Measurements from ENCODE around the gene ZNF718. TPM values are rescaled to one million over a fixed set of nuclear protein-coding genes. Genes with fewer than 3 reads are reported as not detected.

ZNF718 gene
- total and polyA plus RNA-seq, 10 of the 15 experiments (the other 5 are each of a cell fraction or from before 2014, with no cell fraction given), result 1.1 to 7.0 (median 3.9) TPM

DNA sequence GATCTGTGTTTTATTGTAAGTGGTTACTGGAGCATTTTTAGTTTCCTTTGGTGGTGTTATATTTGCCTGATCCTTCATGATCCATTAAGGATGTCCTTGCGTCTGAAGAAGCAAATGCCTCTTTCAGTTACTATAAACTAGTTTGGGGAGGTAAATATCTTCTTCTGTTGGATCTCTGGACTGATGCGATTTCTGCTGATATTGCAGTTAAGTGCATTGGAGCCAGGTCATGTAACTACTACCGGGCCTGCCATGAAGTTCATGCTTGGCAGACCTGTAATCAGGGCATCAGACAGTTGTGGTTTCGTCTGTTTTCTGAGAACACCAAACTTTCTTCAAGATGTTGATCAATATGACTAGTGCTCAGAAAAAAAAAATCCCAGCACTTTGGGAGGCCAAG is 22.9 kb downstream of the ZNF718 start (continued):
- no peak for TF ChIP-seq HDAC2 (IDR thresholded peaks at IDR 0.05)
- TF ChIP-seq SMC3 (IDR thresholded peaks at IDR 0.05; ENCODE audit: borderline replicate concordance, low read length), result no peak
- TF ChIP-seq ASH2L (IDR thresholded peaks at IDR 0.05; ENCODE audit: borderline replicate concordance, low read depth), result no peak
- TF ChIP-seq IRF4 (IDR thresholded peaks at IDR 0.05; ENCODE audit: low read depth, low read length), result no peak
- no peak for TF ChIP-seq POLR2A (IDR thresholded peaks at IDR 0.05; ENCODE audit: low read depth, low read length)
- TF ChIP-seq MYB (IDR thresholded peaks at IDR 0.05; ENCODE audit: borderline replicate concordance, low read depth, low read length), result no peak
- TF ChIP-seq, protein P1, sequence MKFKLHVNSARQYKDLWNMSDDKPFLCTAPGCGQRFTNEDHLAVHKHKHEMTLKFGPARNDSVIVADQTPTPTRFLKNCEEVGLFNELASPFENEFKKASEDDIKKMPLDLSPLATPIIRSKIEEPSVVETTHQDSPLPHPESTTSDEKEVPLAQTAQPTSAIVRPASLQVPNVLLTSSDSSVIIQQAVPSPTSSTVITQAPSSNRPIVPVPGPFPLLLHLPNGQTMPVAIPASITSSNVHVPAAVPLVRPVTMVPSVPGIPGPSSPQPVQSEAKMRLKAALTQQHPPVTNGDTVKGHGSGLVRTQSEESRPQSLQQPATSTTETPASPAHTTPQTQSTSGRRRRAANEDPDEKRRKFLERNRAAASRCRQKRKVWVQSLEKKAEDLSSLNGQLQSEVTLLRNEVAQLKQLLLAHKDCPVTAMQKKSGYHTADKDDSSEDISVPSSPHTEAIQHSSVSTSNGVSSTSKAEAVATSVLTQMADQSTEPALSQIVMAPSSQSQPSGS (IDR thresholded peaks at IDR 0.05; ENCODE audit: low read length), result no peak

DNA sequence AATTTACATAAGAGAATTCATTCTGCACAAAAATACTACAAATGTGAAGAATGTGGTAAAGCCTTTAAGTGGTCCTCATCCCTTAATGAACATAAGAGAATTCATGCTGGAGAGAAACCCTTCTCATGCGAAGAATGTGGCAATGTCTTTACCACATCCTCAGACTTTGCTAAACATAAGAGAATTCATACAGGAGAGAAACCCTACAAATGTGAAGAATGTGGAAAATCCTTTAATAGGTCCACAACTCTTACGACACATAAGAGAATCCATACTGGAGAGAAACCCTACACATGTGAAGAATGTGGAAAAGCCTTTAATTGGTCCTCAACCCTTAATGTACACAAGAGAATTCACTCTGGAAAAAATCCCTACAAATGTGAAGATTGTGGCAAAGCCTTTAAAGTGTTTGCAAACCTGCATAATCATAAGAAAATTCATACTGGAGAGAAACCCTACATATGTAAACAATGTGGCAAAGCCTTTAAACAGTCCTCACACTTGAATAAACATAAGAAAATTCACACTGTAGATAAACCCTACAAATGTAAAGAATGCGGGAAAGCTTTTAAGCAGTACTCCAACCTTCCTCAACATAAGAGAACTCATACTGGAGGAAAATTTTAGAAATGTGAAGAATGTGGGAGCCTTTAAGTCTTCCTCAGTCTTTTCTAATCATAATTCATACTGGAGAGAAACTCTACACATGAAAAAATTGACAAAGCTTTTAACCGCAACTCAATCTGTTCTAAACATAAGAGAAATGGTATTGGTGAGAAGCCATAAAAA is 37.4 kb downstream of the ZNF718 start:
- Histone ChIP-seq H3K4me2 (ENCODE audit: control insufficient read depth, insufficient read depth) (no peak overlapping the region), H3K4me3 (no peak overlapping the region), H3K4me1 (ENCODE audit: control insufficient read depth, insufficient read depth, low read length) (no peaks in the 10 kb centered on the region), H3K9me3 (replicated peaks; ENCODE audit: control insufficient read depth, insufficient read depth, low read length) (peaks cover 30% of the 10 kb centered on the region), H4K20me1 (ENCODE audit: control insufficient read depth, insufficient read depth) (no peaks in the 10 kb centered on the region), H3K36me3 (ENCODE audit: control insufficient read depth in 2 of 2, insufficient read depth in 2 of 2, low read length in 1 of 2) (no peaks in the 10 kb centered on the region), H2AFZ (ENCODE audit: control insufficient read depth, low read depth, low read length) (no peak overlapping the region), H3K27me3 (replicated peaks in 1 of 2; ENCODE audit: control insufficient read depth in 2 of 2, insufficient read depth in 2 of 2, low read length in 1 of 2) (no peaks in the 10 kb centered on the region), H3K27ac (ENCODE audit: control insufficient read depth, insufficient read depth) (no peak overlapping the region), H3K9ac (ENCODE audit: control insufficient read depth, insufficient read depth, low read length) (no peak overlapping the region), H3K79me2 (ENCODE audit: control insufficient read depth, insufficient read depth, low read length) (no peaks in the 10 kb centered on the region)
- in situ Hi-C loops (cut with MboI) (no loop called here), intact Hi-C loops (cut with micrococcal nuclease; ENCODE audit: unreplicated experiment) (no loop called here)
- CTCF ChIA-PET, result no interaction called here
- RAD21 ChIA-PET (ENCODE audit: unreplicated experiment), result no interaction called here
- no peak for DNase-seq (ENCODE audit: low read depth, low spot score)
- ATAC-seq, result no peak
- FAIRE-seq, result no peak
- WGBS (ENCODE audit: insufficient coverage, insufficient replicate concordance, low lambda C conversion rate, missing lambda C conversion rate), result 98% methylated on average over 4 of the region's 4 CpGs
- SMC1A ChIA-PET (ENCODE audit: uncharacterized antibody, unreplicated experiment), result no interaction called here
- no TSS peak for BruUV-seq (replicated peaks)
- POLR2A ChIA-PET, result no interaction called here
- TF ChIP-seq, protein P2, sequence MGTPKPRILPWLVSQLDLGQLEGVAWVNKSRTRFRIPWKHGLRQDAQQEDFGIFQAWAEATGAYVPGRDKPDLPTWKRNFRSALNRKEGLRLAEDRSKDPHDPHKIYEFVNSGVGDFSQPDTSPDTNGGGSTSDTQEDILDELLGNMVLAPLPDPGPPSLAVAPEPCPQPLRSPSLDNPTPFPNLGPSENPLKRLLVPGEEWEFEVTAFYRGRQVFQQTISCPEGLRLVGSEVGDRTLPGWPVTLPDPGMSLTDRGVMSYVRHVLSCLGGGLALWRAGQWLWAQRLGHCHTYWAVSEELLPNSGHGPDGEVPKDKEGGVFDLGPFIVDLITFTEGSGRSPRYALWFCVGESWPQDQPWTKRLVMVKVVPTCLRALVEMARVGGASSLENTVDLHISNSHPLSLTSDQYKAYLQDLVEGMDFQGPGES (IDR thresholded peaks at IDR 0.05), result no peak
- TF ChIP-seq DPF2 (IDR thresholded peaks at IDR 0.05) (no peak), POU2F2 (IDR thresholded peaks at IDR 0.05; ENCODE audit: borderline replicate concordance, low read depth, low read length) (no peak), SREBF1 (IDR thresholded peaks at IDR 0.05; ENCODE audit: low read length) (no peak), NFYA (IDR thresholded peaks at IDR 0.05; ENCODE audit: borderline replicate concordance, low read depth, low read length) (no peak), ZNF274 (IDR thresholded peaks at IDR 0.05; ENCODE audit: insufficient read depth, insufficient read length) (peak; percentile 88), EED (IDR thresholded peaks at IDR 0.05; ENCODE audit: low read depth) (no peak)
- TF ChIP-seq, protein P3, sequence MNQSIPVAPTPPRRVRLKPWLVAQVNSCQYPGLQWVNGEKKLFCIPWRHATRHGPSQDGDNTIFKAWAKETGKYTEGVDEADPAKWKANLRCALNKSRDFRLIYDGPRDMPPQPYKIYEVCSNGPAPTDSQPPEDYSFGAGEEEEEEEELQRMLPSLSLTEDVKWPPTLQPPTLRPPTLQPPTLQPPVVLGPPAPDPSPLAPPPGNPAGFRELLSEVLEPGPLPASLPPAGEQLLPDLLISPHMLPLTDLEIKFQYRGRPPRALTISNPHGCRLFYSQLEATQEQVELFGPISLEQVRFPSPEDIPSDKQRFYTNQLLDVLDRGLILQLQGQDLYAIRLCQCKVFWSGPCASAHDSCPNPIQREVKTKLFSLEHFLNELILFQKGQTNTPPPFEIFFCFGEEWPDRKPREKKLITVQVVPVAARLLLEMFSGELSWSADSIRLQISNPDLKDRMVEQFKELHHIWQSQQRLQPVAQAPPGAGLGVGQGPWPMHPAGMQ (IDR thresholded peaks at IDR 0.05; ENCODE audit: borderline replicate concordance), result no peak
- TF ChIP-seq, protein P4, sequence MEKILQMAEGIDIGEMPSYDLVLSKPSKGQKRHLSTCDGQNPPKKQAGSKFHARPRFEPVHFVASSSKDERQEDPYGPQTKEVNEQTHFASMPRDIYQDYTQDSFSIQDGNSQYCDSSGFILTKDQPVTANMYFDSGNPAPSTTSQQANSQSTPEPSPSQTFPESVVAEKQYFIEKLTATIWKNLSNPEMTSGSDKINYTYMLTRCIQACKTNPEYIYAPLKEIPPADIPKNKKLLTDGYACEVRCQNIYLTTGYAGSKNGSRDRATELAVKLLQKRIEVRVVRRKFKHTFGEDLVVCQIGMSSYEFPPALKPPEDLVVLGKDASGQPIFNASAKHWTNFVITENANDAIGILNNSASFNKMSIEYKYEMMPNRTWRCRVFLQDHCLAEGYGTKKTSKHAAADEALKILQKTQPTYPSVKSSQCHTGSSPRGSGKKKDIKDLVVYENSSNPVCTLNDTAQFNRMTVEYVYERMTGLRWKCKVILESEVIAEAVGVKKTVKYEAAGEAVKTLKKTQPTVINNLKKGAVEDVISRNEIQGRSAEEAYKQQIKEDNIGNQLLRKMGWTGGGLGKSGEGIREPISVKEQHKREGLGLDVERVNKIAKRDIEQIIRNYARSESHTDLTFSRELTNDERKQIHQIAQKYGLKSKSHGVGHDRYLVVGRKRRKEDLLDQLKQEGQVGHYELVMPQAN (conservative IDR thresholded peaks at IDR 0.05), result no peak
- TF ChIP-seq, protein P5, sequence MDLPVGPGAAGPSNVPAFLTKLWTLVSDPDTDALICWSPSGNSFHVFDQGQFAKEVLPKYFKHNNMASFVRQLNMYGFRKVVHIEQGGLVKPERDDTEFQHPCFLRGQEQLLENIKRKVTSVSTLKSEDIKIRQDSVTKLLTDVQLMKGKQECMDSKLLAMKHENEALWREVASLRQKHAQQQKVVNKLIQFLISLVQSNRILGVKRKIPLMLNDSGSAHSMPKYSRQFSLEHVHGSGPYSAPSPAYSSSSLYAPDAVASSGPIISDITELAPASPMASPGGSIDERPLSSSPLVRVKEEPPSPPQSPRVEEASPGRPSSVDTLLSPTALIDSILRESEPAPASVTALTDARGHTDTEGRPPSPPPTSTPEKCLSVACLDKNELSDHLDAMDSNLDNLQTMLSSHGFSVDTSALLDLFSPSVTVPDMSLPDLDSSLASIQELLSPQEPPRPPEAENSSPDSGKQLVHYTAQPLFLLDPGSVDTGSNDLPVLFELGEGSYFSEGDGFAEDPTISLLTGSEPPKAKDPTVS (IDR thresholded peaks at IDR 0.05; ENCODE audit: low read depth, low read length), result no peak

Data from GM12878 (cell line).